Vagina (tissue), 2 donors: ENCODE data around the gene BNIPL.

Experiments
- POLR2A ChIP-seq, 2 donors: fragments of 450-650 bp; IDR thresholded peaks; one replicate each; pipeline ENCODE4 v1.6.1; 2017; ENCODE audit warnings: antibody characterized with exemption in 2 of 2, mild to moderate bottlenecking in 2 of 2, moderate library complexity in 2 of 2
- TF ChIP-seq, protein P1 (sequence below), 3 experiments: fragments of 450-650 bp in 2 of 3; fragments of 200-600 bp in 1 of 3; sonication (generic) in 1 of 3; IDR thresholded peaks; one replicate each; pipeline ENCODE4 v1.5.1; 2017 to 2019; ENCODE audit warnings: antibody characterized with exemption in 3 of 3, mild to moderate bottlenecking in 2 of 3, moderate library complexity in 2 of 3

DNA sequence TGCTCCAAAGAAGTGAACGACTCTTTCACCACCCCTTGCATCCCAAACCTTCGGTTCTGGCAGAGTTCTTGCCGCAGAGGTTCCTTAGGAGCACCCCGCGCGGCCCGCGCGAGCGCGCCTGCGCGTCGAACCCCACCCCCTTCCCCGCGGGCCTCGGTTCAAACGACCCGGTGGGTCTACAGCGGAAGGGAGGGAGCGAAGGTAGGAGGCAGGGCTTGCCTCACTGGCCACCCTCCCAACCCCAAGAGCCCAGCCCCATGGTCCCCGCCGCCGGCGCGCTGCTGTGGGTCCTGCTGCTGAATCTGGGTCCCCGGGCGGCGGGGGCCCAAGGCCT is 11.2 kb downstream of the BNIPL start, which contains the start of gene C1orf56:
- TF ChIP-seq POLR2A (IDR thresholded peaks at IDR 0.05) = peak in 1 of 2 donors; percentile 59
- TF ChIP-seq, protein P1, sequence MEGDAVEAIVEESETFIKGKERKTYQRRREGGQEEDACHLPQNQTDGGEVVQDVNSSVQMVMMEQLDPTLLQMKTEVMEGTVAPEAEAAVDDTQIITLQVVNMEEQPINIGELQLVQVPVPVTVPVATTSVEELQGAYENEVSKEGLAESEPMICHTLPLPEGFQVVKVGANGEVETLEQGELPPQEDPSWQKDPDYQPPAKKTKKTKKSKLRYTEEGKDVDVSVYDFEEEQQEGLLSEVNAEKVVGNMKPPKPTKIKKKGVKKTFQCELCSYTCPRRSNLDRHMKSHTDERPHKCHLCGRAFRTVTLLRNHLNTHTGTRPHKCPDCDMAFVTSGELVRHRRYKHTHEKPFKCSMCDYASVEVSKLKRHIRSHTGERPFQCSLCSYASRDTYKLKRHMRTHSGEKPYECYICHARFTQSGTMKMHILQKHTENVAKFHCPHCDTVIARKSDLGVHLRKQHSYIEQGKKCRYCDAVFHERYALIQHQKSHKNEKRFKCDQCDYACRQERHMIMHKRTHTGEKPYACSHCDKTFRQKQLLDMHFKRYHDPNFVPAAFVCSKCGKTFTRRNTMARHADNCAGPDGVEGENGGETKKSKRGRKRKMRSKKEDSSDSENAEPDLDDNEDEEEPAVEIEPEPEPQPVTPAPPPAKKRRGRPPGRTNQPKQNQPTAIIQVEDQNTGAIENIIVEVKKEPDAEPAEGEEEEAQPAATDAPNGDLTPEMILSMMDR (IDR thresholded peaks at IDR 0.05) = no peak
